ENCODE measurements around the gene BORCS5.
"Not testable (repeated sequence)": the region's sequence is repeated elsewhere in the genome, so short reads cannot be mapped to it uniquely, and the experiment has no call there.

Gene BORCS5

GRCh38 chr12:12396694-12397093 is 39.8 kb downstream of the BORCS5 start:
- no peak for DNase-seq

- no peak for DNase-seq
These were observed 40.3 kb downstream of the BORCS5 start for GRCh38 chr12:12397184-12397583.

GRCh38 chr12:12398026-12398859 is 41.4 kb downstream of the BORCS5 start:
- no peak for DNase-seq

- DNase-seq, result no peak
These were observed 42.3 kb downstream of the BORCS5 start for GRCh38 chr12:12399161-12399560.

GRCh38 chr12:12399776-12400305 is 43.0 kb downstream of the BORCS5 start:
- DNase-seq, result no peak

GRCh38 chr12:12400793-12401192 is 43.9 kb downstream of the BORCS5 start:
- DNase-seq, result no peak

GRCh38 chr12:12403264-12404248 is 46.7 kb downstream of the BORCS5 start:
- peak in 2 of 6 experiments; percentile 27 to 43 for DNase-seq

- DNase-seq, result no peak
These were observed 47.4 kb downstream of the BORCS5 start for GRCh38 chr12:12404297-12404696.

GRCh38 chr12:12405882-12406281 is 49.0 kb downstream of the BORCS5 start:
- DNase-seq, result no peak

- DNase-seq, result no peak
These were observed 49.9 kb downstream of the BORCS5 start for GRCh38 chr12:12406762-12407161.

GRCh38 chr12:12408265-12408690 is 51.4 kb downstream of the BORCS5 start:
- peak in 1 of 6 experiments; percentile 7 for DNase-seq

GRCh38 chr12:12409337-12409736 is 52.5 kb downstream of the BORCS5 start:
- not testable (repeated sequence) for DNase-seq

GRCh38 chr12:12415886-12416285 is 59.0 kb downstream of the BORCS5 start:
- DNase-seq, result no peak

- not testable (repeated sequence) for DNase-seq
These were observed 62.3 kb downstream of the BORCS5 start for GRCh38 chr12:12419165-12419564.

GRCh38 chr12:12423367-12423766 is 66.5 kb downstream of the BORCS5 start:
- no peak for DNase-seq

GRCh38 chr12:12425001-12425400 is 68.1 kb downstream of the BORCS5 start:
- DNase-seq, result no peak

GRCh38 chr12:12425616-12426015 is 68.7 kb downstream of the BORCS5 start:
- no peak for DNase-seq

- DNase-seq, result no peak
These were observed 70.7 kb downstream of the BORCS5 start for GRCh38 chr12:12427568-12427967.

GRCh38 chr12:12428047-12428446 is 71.2 kb downstream of the BORCS5 start:
- no peak for DNase-seq

GRCh38 chr12:12428961-12429657 is 72.2 kb downstream of the BORCS5 start:
- DNase-seq, result no peak

GRCh38 chr12:12432364-12432763 is 75.5 kb downstream of the BORCS5 start:
- DNase-seq, result no peak

GRCh38 chr12:12433203-12433731 is 76.4 kb downstream of the BORCS5 start:
- DNase-seq, result no peak

Measured in stimulated activated naive CD4-positive, alpha-beta T cell (primary cell).